ENCODE results near the gene CCDC186.

- TF ChIP-seq, protein P1, sequence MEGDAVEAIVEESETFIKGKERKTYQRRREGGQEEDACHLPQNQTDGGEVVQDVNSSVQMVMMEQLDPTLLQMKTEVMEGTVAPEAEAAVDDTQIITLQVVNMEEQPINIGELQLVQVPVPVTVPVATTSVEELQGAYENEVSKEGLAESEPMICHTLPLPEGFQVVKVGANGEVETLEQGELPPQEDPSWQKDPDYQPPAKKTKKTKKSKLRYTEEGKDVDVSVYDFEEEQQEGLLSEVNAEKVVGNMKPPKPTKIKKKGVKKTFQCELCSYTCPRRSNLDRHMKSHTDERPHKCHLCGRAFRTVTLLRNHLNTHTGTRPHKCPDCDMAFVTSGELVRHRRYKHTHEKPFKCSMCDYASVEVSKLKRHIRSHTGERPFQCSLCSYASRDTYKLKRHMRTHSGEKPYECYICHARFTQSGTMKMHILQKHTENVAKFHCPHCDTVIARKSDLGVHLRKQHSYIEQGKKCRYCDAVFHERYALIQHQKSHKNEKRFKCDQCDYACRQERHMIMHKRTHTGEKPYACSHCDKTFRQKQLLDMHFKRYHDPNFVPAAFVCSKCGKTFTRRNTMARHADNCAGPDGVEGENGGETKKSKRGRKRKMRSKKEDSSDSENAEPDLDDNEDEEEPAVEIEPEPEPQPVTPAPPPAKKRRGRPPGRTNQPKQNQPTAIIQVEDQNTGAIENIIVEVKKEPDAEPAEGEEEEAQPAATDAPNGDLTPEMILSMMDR (IDR thresholded peaks at IDR 0.05): no peak
- TF ChIP-seq POLR2A (IDR thresholded peaks at IDR 0.05): no peak
Measured at GRCh38 chr10:114117728-114118127, 56.3 kb downstream of the CCDC186 start.

All from testis (tissue), 2 donors.